HUES6 (cell line): Measurements from ENCODE around the gene TUBA4A.
"Not testable (repeated sequence)": the region's sequence is repeated elsewhere in the genome, so short reads cannot be mapped to it uniquely, and the experiment has no call there.

ENCODE experiments used
- H3K27ac ChIP-seq: 2 replicates; pipeline ENCODE4 v1.7.0; 2013; ENCODE audit warnings: low read depth, mild to moderate bottlenecking, low read length, inconsistent platforms
- H3K27me3 ChIP-seq: 2 replicates; pipeline ENCODE4 v1.6.1; 2013; ENCODE audit warnings: low read length; ENCODE audit not compliant: control insufficient read depth, insufficient read depth
- H3K36me3 ChIP-seq: 2 replicates; pipeline ENCODE4 v1.6.1; 2013; ENCODE audit warnings: low read length; ENCODE audit not compliant: control insufficient read depth, insufficient read depth
- H3K4me1 ChIP-seq: 2 replicates; pipeline ENCODE4 v1.6.1; 2013; ENCODE audit warnings: low read length; ENCODE audit not compliant: control insufficient read depth, insufficient read depth
- H3K4me3 ChIP-seq: 2 replicates; pipeline ENCODE4 v1.5.1; 2013; ENCODE audit warnings: low read depth, low read length
- H3K9ac ChIP-seq: one replicate; pipeline ENCODE4 v1.6.1; 2013; ENCODE audit warnings: mild to moderate bottlenecking, low read length
- H3K9me3 ChIP-seq: 2 replicates; pipeline ENCODE4 v1.6.1; 2013; ENCODE audit warnings: low read depth, low read length; ENCODE audit not compliant: control insufficient read depth, insufficient read depth

Gene TUBA4A

GRCh38 chr2:219261024-219261855, 7.5 kb upstream of the TUBA4A start:
- Histone ChIP-seq H3K9ac (no peak overlapping the region), H3K4me3 (no peak overlapping the region), H3K27me3 (peaks cover 43% of the 10 kb centered on the region), H3K36me3 (no peaks in the 10 kb centered on the region), H3K4me1 (no peaks in the 10 kb centered on the region), H3K9me3 (no peaks in the 10 kb centered on the region), H3K27ac (no peak overlapping the region)

GRCh38 chr2:219258942-219259341, 5.2 kb upstream of the TUBA4A start:
- not testable (repeated sequence) for H3K9ac ChIP-seq, H3K9me3 ChIP-seq, H3K36me3 ChIP-seq, H3K27ac ChIP-seq, H3K4me1 ChIP-seq, H3K4me3 ChIP-seq
- peaks cover 59% of the 10 kb centered on the region for H3K27me3 ChIP-seq

- no peak overlapping the region for H3K27ac ChIP-seq
- peaks cover 6% of the 10 kb centered on the region for H3K36me3 ChIP-seq
- H3K4me3 ChIP-seq = peak overlapping the region; percentile 73
- peaks cover 12% of the 10 kb centered on the region for H3K4me1 ChIP-seq
- no peaks in the 10 kb centered on the region for H3K9me3 ChIP-seq
- H3K9ac ChIP-seq = no peak overlapping the region
- H3K27me3 ChIP-seq = peaks cover 75% of the 10 kb centered on the region
Measured at GRCh38 chr2:219254590-219255201, 978 bp upstream of the TUBA4A start.

- Histone ChIP-seq H3K9ac (peak within 1 kb of the TSS; percentile 1), H3K27me3 (peaks cover 65% of the 10 kb centered on the region), H3K27ac (no peak within 1 kb of the TSS), H3K36me3 (peaks cover 11% of the 10 kb centered on the region), H3K4me3 (peak within 1 kb of the TSS; percentile 73), H3K9me3 (no peaks in the 10 kb centered on the region), H3K4me1 (peaks cover 21% of the 10 kb centered on the region)
Measured at GRCh38 chr2:219252900-219253752, 592 bp downstream of the TUBA4A start, which contains the start of gene TUBA4B. Gene TUBA4B (plus strand): TSS chr2:219253243. CDS start chr2:219253408, 165 bp downstream.

GRCh38 chr2:219252570-219252899, 1.2 kb downstream of the TUBA4A start:
- Histone ChIP-seq H3K27ac (no peak overlapping the region), H3K4me1 (peaks cover 21% of the 10 kb centered on the region), H3K36me3 (peaks cover 17% of the 10 kb centered on the region)

GRCh38 chr2:219252084-219252483, 1.6 kb downstream of the TUBA4A start:
- Histone ChIP-seq H3K27ac (no peak overlapping the region), H3K4me1 (peaks cover 21% of the 10 kb centered on the region), H3K4me3 (0 out of 2 replicates have a peak overlapping the region, but pooled peaks have one; percentile 73), H3K27me3 (peaks cover 65% of the 10 kb centered on the region), H3K36me3 (peaks cover 20% of the 10 kb centered on the region), H3K9me3 (no peaks in the 10 kb centered on the region), H3K9ac (no peak overlapping the region)

More at GRCh38 chr2:219252570-219252899, 1.2 kb downstream of the TUBA4A start:
- H3K27me3 ChIP-seq = peaks cover 65% of the 10 kb centered on the region
- H3K4me3 ChIP-seq = peak overlapping the region; percentile 73
- peak overlapping the region; percentile 1 for H3K9ac ChIP-seq
- no peaks in the 10 kb centered on the region for H3K9me3 ChIP-seq

- H3K4me3 ChIP-seq = no peak overlapping the region
- H3K9me3 ChIP-seq = no peaks in the 10 kb centered on the region
- H3K9ac ChIP-seq = no peak overlapping the region
- no peak overlapping the region for H3K27ac ChIP-seq
- H3K27me3 ChIP-seq = peaks cover 62% of the 10 kb centered on the region
- peaks cover 24% of the 10 kb centered on the region for H3K36me3 ChIP-seq
- H3K4me1 ChIP-seq = peaks cover 21% of the 10 kb centered on the region
Measured at GRCh38 chr2:219251656-219252055, 2.1 kb downstream of the TUBA4A start.

GRCh38 chr2:219250049-219250781, 3.5 kb downstream of the TUBA4A start:
- Histone ChIP-seq H3K9me3 (no peaks in the 10 kb centered on the region), H3K9ac (no peak overlapping the region), H3K36me3 (peaks cover 26% of the 10 kb centered on the region), H3K27me3 (peaks cover 48% of the 10 kb centered on the region), H3K4me1 (peaks cover 23% of the 10 kb centered on the region), H3K27ac (no peak overlapping the region), H3K4me3 (no peak overlapping the region)

GRCh38 chr2:219249203-219249980, 4.3 kb downstream of the TUBA4A start:
- no peak overlapping the region for H3K4me3 ChIP-seq
- no peaks in the 10 kb centered on the region for H3K9me3 ChIP-seq
- peaks cover 26% of the 10 kb centered on the region for H3K36me3 ChIP-seq
- H3K27me3 ChIP-seq = peaks cover 40% of the 10 kb centered on the region
- peaks cover 28% of the 10 kb centered on the region for H3K4me1 ChIP-seq
- no peak overlapping the region for H3K9ac ChIP-seq
- no peak overlapping the region for H3K27ac ChIP-seq

GRCh38 chr2:219248845-219249202, 4.9 kb downstream of the TUBA4A start:
- peaks cover 28% of the 10 kb centered on the region for H3K4me1 ChIP-seq
- no peak overlapping the region for H3K27ac ChIP-seq
- H3K9ac ChIP-seq = no peak overlapping the region
- H3K36me3 ChIP-seq = peaks cover 26% of the 10 kb centered on the region
- H3K27me3 ChIP-seq = peaks cover 34% of the 10 kb centered on the region
- no peak overlapping the region for H3K4me3 ChIP-seq
- no peaks in the 10 kb centered on the region for H3K9me3 ChIP-seq
